ENCODE results near the gene ETV3L.
"Not testable (repeated sequence)": the region's sequence is repeated elsewhere in the genome, so short reads cannot be mapped to it uniquely, and the experiment has no call there.

Gene ETV3L

DNA sequence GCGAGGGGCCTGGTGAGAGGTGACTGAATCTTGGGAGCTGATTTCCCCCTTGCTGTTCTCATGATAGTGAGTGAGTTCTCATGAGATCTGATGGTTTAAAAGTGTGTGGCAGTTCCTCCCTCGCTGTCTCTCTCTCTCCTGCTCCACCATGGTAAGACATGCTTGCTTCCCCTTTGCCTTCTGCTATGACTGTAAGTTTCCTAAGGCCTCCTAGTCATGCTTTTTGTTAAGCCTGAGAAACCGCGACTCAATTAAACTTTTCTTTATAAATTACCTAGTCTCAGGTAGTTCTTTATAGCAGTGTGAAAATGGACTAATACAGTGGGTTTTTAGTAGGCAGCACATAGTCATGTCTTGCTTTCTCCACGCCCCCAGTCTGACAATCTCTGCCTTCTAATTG is 43.9 kb downstream of the ETV3L start:
- H3K9ac ChIP-seq (ENCODE audit: low read length); H3K4me1 ChIP-seq (ENCODE audit: control insufficient read depth, low read depth, low read length); H3K27ac ChIP-seq (ENCODE audit: low read length); H3K9me3 ChIP-seq (ENCODE audit: control insufficient read depth, low read depth, low read length); H3K27me3 ChIP-seq (ENCODE audit: control insufficient read depth, insufficient read depth, low read length); H3K36me3 ChIP-seq (ENCODE audit: control insufficient read depth, low read depth, low read length); H3K4me3 ChIP-seq (ENCODE audit: low read length): not testable (repeated sequence)

DNA sequence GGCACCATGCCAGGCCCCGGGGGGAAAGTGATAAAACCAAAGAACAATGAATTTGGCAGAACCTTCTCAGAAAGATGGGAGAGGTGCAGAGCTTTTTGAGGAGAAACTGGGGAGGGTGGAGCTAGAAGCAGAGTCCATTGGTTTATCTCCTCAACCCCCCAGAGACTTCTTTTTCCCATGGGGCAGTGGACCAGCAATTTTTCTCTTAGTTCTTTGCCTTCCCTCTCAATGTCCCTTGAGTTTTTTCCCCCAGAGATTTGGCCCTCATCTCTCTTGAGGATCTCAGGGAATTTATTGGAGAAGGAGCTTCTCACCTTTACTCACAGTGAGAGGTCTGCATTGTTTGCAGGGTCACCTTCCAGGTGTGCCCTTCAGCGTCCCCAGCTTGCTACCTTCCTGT is 48.8 kb downstream of the ETV3L start:
- no peak overlapping the region for H3K9ac ChIP-seq (ENCODE audit: low read length)

DNA sequence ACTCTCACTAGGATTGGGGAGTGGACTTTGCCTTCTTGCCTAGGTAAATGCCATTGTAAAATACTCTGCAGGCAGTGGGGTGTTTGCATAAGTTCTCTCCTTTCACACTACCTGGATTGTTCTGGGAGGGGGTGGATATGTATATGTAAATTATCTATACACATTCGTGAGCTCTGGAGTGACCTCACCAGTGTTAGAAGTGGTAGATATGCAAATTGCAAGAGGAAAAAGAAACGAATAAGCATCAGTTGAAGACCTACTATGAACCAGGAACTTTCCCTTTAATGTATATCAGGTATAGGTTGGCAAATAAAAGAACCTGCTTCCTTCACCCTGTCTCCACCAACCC is 52.6 kb downstream of the ETV3L start:
- H3K4me3 ChIP-seq (ENCODE audit: low read length), result peak overlapping the region; percentile 13
- H3K9ac ChIP-seq (ENCODE audit: low read length), result no peak overlapping the region
- no peaks in the 10 kb centered on the region for H3K9me3 ChIP-seq (ENCODE audit: control insufficient read depth, low read depth, low read length)
- peaks cover 15% of the 10 kb centered on the region for H3K4me1 ChIP-seq (ENCODE audit: control insufficient read depth, low read depth, low read length)
- H3K27me3 ChIP-seq (ENCODE audit: control insufficient read depth, insufficient read depth, low read length), result no peaks in the 10 kb centered on the region
- H3K27ac ChIP-seq (ENCODE audit: low read length), result no peak overlapping the region
- H3K36me3 ChIP-seq (ENCODE audit: control insufficient read depth, low read depth, low read length), result no peaks in the 10 kb centered on the region

More for the DNA sequence above, 48.8 kb downstream of the ETV3L start:
- no peak overlapping the region for H3K27ac ChIP-seq (ENCODE audit: low read length)
- H3K36me3 ChIP-seq (ENCODE audit: control insufficient read depth, low read depth, low read length), result no peaks in the 10 kb centered on the region
- no peaks in the 10 kb centered on the region for H3K27me3 ChIP-seq (ENCODE audit: control insufficient read depth, insufficient read depth, low read length)
- H3K4me1 ChIP-seq (ENCODE audit: control insufficient read depth, low read depth, low read length), result peaks cover 4% of the 10 kb centered on the region
- no peaks in the 10 kb centered on the region for H3K9me3 ChIP-seq (ENCODE audit: control insufficient read depth, low read depth, low read length)
- H3K4me3 ChIP-seq (ENCODE audit: low read length), result no peak overlapping the region

DNA sequence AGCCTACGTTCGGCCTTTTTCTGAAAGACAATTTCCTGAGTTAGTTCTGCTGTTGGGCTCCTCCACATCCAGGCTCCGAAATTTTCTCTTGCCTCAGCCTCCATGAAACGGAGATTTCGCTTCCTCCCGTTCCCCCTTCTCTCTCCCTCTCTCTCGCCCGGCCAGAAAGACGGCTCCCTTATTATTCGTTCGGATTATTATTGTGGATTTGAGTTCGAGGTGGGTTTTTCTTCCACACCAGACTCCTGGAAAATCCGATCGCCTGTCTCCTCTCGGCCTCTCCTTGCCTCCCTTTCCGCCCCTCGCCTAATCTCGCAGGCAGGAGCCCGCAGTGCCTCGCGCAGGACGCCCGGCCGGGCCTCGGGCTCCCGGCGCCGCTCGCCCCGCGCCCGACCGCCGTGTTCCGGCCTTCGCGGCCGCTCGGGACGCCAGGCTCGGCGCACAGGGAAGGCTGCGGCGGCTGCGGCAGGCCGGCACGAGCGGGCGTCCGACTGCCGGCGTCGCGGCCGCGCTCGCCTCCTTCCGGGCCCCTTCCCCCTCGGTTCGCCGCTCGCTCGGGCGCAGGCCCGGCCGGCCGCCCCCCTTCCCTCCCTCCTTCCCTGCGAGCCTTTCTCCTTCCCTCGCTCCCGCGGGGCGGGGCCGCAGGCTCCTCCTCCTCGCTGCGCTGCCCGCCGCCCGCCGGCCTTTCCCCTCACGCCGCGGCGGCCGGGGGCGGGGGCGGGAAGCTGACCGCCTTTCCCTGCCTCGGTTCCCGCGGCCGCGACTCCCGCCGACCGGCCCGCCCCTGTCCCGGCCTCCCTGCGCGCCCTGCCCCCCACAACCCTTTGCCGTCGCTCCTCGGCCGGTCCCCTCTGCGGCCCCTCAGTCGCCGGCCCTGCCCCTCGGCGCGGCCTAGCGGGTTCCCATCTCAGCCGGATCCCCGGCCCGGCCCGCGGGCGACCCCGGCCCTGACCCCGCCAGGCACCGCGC is 54.1 kb downstream of the ETV3L start, which contains the start of gene ARHGEF11:
ARHGEF11 (minus strand) TSS at position 493 of the 969 bp plus-strand sequence. CDS start 1,412 bp downstream, outside the sequence.
- Histone ChIP-seq H3K9ac (ENCODE audit: low read length) (peak within 1 kb of the TSS; percentile 95), H3K27ac (ENCODE audit: low read length) (peak within 1 kb of the TSS; percentile 72)

DNA sequence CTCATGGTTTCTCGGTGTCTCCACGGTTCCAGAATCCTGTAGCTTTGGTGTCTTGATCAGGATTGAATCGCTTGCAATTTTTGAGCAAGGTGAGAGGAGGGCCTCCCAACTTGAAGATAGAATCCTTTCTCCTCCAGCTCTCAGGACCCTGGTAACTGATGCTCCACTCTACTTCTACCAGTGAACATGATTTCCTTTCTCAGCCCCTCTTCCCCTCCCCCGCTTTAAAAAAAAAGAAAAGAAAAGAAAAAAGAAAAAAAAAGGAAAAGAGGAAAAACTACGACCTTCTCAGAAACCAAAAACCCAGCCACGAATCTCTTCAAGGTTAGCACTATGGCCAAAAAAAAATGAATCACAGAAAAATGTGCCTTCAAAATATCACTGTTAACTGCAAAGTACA is 55.3 kb downstream of the ETV3L start:
- H3K4me3 ChIP-seq (ENCODE audit: low read length), result peak overlapping the region; percentile 95
- peaks cover 15% of the 10 kb centered on the region for H3K4me1 ChIP-seq (ENCODE audit: control insufficient read depth, low read depth, low read length)
- no peak overlapping the region for H3K27ac ChIP-seq (ENCODE audit: low read length)
- no peaks in the 10 kb centered on the region for H3K27me3 ChIP-seq (ENCODE audit: control insufficient read depth, insufficient read depth, low read length)
- H3K9me3 ChIP-seq (ENCODE audit: control insufficient read depth, low read depth, low read length), result no peaks in the 10 kb centered on the region
- H3K9ac ChIP-seq (ENCODE audit: low read length), result peak overlapping the region; percentile 95
- no peaks in the 10 kb centered on the region for H3K36me3 ChIP-seq (ENCODE audit: control insufficient read depth, low read depth, low read length)

More for the DNA sequence above, 54.1 kb downstream of the ETV3L start, which contains the start of gene ARHGEF11:
- peak within 1 kb of the TSS; percentile 95 for H3K4me3 ChIP-seq (ENCODE audit: low read length)
- H3K27me3 ChIP-seq (ENCODE audit: control insufficient read depth, insufficient read depth, low read length), result no peaks in the 10 kb centered on the region
- H3K9me3 ChIP-seq (ENCODE audit: control insufficient read depth, low read depth, low read length), result no peaks in the 10 kb centered on the region
- H3K4me1 ChIP-seq (ENCODE audit: control insufficient read depth, low read depth, low read length), result peaks cover 15% of the 10 kb centered on the region
- no peaks in the 10 kb centered on the region for H3K36me3 ChIP-seq (ENCODE audit: control insufficient read depth, low read depth, low read length)

DNA sequence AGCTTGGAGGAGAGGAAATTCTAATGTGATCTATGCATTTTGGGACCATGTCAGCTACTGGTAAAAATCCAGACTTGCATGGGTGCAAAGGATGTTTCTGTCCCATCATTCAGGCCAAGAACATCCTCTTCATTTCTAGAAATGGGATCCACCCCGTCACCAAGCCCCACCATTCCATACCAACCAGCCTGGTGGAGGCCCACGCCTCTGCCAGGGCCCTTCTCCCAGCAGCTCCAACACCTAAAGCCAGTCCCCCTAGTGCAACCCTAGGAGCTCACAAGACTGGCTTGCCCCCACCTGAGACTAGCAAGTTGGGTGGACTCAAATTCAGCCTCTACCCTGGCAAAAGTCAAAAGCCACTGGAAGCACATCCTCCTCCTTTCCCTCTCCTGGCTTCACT is 55.9 kb downstream of the ETV3L start:
- H3K9me3 ChIP-seq (ENCODE audit: control insufficient read depth, low read depth, low read length), result no peaks in the 10 kb centered on the region
- H3K27ac ChIP-seq (ENCODE audit: low read length), result no peak overlapping the region
- H3K36me3 ChIP-seq (ENCODE audit: control insufficient read depth, low read depth, low read length), result no peaks in the 10 kb centered on the region
- H3K9ac ChIP-seq (ENCODE audit: low read length), result no peak overlapping the region
- no peaks in the 10 kb centered on the region for H3K27me3 ChIP-seq (ENCODE audit: control insufficient read depth, insufficient read depth, low read length)
- peak overlapping the region; percentile 95 for H3K4me3 ChIP-seq (ENCODE audit: low read length)
- peaks cover 15% of the 10 kb centered on the region for H3K4me1 ChIP-seq (ENCODE audit: control insufficient read depth, low read depth, low read length)

DNA sequence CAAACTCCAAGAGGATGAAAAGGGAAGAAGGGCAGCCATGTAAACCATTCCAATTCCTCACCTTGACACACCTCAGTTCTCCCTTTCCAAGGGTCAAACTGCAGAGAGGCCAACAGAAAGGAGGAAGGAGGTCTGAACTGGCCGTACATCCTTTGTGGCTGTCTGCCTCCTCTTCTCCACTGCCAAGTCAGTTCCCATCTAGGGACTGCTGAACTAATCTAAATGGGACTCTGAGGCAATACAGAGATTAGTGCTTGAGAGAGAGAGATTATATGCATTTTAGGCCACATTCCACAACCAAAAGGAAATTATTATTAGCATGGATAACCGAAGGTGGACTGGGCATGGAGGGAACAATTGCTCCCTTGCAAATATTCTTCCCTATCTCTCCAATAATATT is 56.8 kb downstream of the ETV3L start:
- Histone ChIP-seq H3K27me3 (ENCODE audit: control insufficient read depth, insufficient read depth, low read length) (no peaks in the 10 kb centered on the region), H3K9ac (ENCODE audit: low read length) (no peak overlapping the region), H3K4me1 (ENCODE audit: control insufficient read depth, low read depth, low read length) (peaks cover 15% of the 10 kb centered on the region), H3K4me3 (ENCODE audit: low read length) (peak overlapping the region; percentile 95), H3K9me3 (ENCODE audit: control insufficient read depth, low read depth, low read length) (no peaks in the 10 kb centered on the region), H3K27ac (ENCODE audit: low read length) (no peak overlapping the region), H3K36me3 (ENCODE audit: control insufficient read depth, low read depth, low read length) (no peaks in the 10 kb centered on the region)
